GM18870 (cell line): ENCODE data around the gene MYOD1.

Source experiments
- ATAC-seq: cut with Tn5 transposase; IDR thresholded peaks from one replicate; pipeline ENCODE4 v1.9.1; 2021; ENCODE audit warnings: moderate library complexity; ENCODE audit not compliant: unreplicated experiment

The MYOD1 gene

GRCh38 chr11:17769218-17769617 is 49.8 kb downstream of the MYOD1 start:
- ATAC-seq = no peak

GRCh38 chr11:17770048-17770652 is 50.8 kb downstream of the MYOD1 start:
- ATAC-seq = no peak

- ATAC-seq = no peak
These were observed 51.5 kb downstream of the MYOD1 start for GRCh38 chr11:17770917-17771316.

- no peak for ATAC-seq
These were observed 52.0 kb downstream of the MYOD1 start for GRCh38 chr11:17771415-17771814.
